Measurements from ENCODE around the gene HYAL3. TPM values are rescaled to one million over a fixed set of nuclear protein-coding genes. Genes with fewer than 3 reads are reported as not detected.

The HYAL3 gene
- total RNA-seq, 2 experiments from 2014 or later = 13.0 to 14.3 TPM

- Mint-ChIP-seq H3K4me3 (no peak overlapping the region), H3K4me1 (peaks cover 30% of the 10 kb centered on the region), H3K27me3 (no peaks in the 10 kb centered on the region), H3K9me3 (ENCODE audit: low read depth) (no peaks in the 10 kb centered on the region), H3K27ac (no peak overlapping the region), H3K36me3 (peaks cover 5% of the 10 kb centered on the region)
- ATAC-seq = no peak
- CTCF ChIA-PET = interaction anchor here (0.9 to 18.0 kb wide), 12 partner anchors 10 to 131 kb away, joined by 3 to 266 read pairs (median 7); partner anchors contain the start of genes GNAI2, HYAL1, HYAL3 and IFRD2
- no peak for DNase-seq
Observed at GRCh38 chr3:50325113-50325480, 25.9 kb upstream of the HYAL3 start.

DNA sequence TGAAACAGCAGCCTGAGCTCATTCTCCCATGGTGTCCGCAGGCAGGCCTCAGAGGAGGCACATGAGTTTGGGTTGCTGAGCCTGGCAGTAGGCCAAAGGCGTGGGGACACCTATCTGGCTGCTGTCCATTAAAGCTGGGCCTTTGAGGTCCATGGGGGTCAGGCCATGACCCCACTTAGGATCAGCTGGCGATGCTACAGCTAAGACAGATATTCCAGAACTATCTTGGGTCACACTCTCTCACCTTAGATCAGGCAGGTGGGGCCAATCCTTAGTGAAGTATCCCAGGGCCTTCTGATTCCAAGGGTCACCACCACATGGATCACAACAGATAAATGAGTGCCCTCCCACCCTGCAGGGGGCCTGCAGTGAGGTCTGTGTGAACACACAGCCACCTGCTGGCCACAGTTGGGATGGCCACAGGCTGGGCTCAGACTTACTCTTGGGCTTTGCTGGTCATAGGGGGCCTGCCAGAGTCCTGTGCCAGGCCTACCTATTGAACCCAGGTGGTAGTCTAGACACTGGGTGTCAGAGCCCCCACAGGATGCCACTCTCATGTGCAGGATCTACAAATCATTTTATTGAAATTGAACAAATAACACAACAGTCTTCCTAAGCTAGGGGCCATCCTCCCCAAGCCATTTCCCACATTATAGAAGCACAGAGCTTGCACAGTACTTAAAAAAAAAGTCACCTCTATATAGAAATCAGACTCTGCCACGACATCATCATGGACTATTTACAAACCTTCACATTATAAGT is 25.3 kb upstream of the HYAL3 start:
- CTCF ChIA-PET = interaction anchor here (0.7 to 18.0 kb wide), 24 partner anchors 10 to 132 kb away, joined by 3 to 266 read pairs (median 4); partner anchors contain the start of genes CYB561D2, GNAI2, HYAL1 and HYAL3
- Mint-ChIP-seq H3K4me1 (peaks cover 34% of the 10 kb centered on the region), H3K27me3 (no peaks in the 10 kb centered on the region), H3K36me3 (no peaks in the 10 kb centered on the region), H3K9me3 (ENCODE audit: low read depth) (no peaks in the 10 kb centered on the region), H3K27ac (no peak overlapping the region), H3K4me3 (no peak overlapping the region)
- DNase-seq (peak; percentile 78), ATAC-seq (peak; percentile 21)

- no peak for ATAC-seq
- DNase-seq = peak; percentile 39
- no peak overlapping the region for H3K4me3 Mint-ChIP-seq
- peaks cover 39% of the 10 kb centered on the region for H3K4me1 Mint-ChIP-seq
- no peaks in the 10 kb centered on the region for H3K36me3 Mint-ChIP-seq
- H3K27me3 Mint-ChIP-seq = no peaks in the 10 kb centered on the region
- peak overlapping the region; percentile 35 for H3K27ac Mint-ChIP-seq
- H3K9me3 Mint-ChIP-seq (ENCODE audit: low read depth) = no peaks in the 10 kb centered on the region
- CTCF ChIA-PET = interaction anchor here (0.6 to 18.0 kb wide), 23 partner anchors 9 to 218 kb away, joined by 3 to 266 read pairs (median 5); partner anchors contain the start of genes CYB561D2, GNAI2, HYAL1 and HYAL3
Observed at GRCh38 chr3:50323614-50324199, 24.5 kb upstream of the HYAL3 start.

DNA sequence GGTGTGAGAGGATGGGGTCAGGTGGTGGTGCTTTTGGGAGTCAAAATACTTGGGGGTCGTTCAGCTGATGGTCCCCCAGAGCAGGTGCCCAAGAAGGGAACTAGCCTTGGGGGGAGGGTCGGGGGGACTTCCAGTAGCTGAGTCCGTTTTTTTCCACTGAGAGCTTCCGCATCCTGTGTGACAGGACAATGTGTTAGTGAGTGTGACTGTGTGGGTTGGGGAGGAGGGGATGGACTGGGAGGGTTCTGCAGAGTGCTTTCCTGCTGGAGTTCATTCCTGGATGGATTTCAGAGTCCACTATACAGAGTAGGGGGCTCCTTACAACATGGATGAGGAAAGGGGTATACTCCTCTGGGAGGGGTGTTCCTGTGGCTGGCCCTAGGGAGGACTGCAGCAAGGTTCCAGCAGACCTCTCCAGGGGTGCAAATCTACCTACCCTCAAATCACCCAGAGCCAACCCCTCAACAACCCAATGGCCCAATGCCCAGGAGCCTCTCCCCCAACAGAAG is 23.9 kb upstream of the HYAL3 start:
- H3K27ac Mint-ChIP-seq = peak overlapping the region; percentile 47

GRCh38 chr3:50322386-50323091 is 23.3 kb upstream of the HYAL3 start, which contains the start of gene HYAL2:
HYAL2 (minus strand) TSS chr3:50322745; CDS start chr3:50320489, 2,256 bp downstream.
- no peaks in the 10 kb centered on the region for H3K9me3 Mint-ChIP-seq (ENCODE audit: low read depth)
- peak within 1 kb of the TSS; percentile 93 for H3K27ac Mint-ChIP-seq
- CTCF ChIA-PET = interaction anchor here (1.3 to 18.0 kb wide), 6 partner anchors 13 to 48 kb away, joined by 3 to 266 read pairs (median 14); partner anchors contain the start of genes HYAL1, HYAL3, IFRD2 and NAA80
- peaks cover 35% of the 10 kb centered on the region for H3K4me1 Mint-ChIP-seq
- H3K36me3 Mint-ChIP-seq = no peaks in the 10 kb centered on the region
- no peaks in the 10 kb centered on the region for H3K27me3 Mint-ChIP-seq
- peak within 1 kb of the TSS; percentile 89 for H3K4me3 Mint-ChIP-seq
- DNase-seq (peak; percentile 40), ATAC-seq (no peak)

More for the DNA sequence above, 23.9 kb upstream of the HYAL3 start:
- Mint-ChIP-seq H3K27me3 (no peaks in the 10 kb centered on the region), H3K4me3 (no peak overlapping the region), H3K9me3 (ENCODE audit: low read depth) (no peaks in the 10 kb centered on the region), H3K36me3 (no peaks in the 10 kb centered on the region), H3K4me1 (peaks cover 36% of the 10 kb centered on the region)
- DNase-seq = peak; percentile 42
- CTCF ChIA-PET = interaction anchor here (0.9 to 18.0 kb wide), 7 partner anchors 12 to 131 kb away, joined by 3 to 266 read pairs (median 6); partner anchors contain the start of genes HYAL1, HYAL3, IFRD2 and NAA80
- ATAC-seq = no peak

- ATAC-seq (no peak), DNase-seq (no peak)
Observed at GRCh38 chr3:50322115-50322385, 22.8 kb upstream of the HYAL3 start.

GRCh38 chr3:50321336-50322114 is 22.3 kb upstream of the HYAL3 start:
- peak; percentile 76 for ATAC-seq

More at GRCh38 chr3:50322115-50322385, 22.8 kb upstream of the HYAL3 start:
- CTCF ChIA-PET = interaction anchor here (1.3 to 18.0 kb wide), 5 partner anchors 13 to 47 kb away, joined by 3 to 266 read pairs (median 21); partner anchors contain the start of genes HYAL1, HYAL3, IFRD2 and NAA80
- Mint-ChIP-seq H3K36me3 (no peaks in the 10 kb centered on the region), H3K4me3 (no peak overlapping the region), H3K27ac (no peak overlapping the region), H3K27me3 (no peaks in the 10 kb centered on the region), H3K4me1 (peaks cover 36% of the 10 kb centered on the region), H3K9me3 (ENCODE audit: low read depth) (no peaks in the 10 kb centered on the region)

GRCh38 chr3:50320853-50321335 is 21.7 kb upstream of the HYAL3 start:
- Mint-ChIP-seq H3K27me3 (no peaks in the 10 kb centered on the region), H3K27ac (peak overlapping the region; percentile 80), H3K9me3 (ENCODE audit: low read depth) (no peaks in the 10 kb centered on the region), H3K4me1 (peaks cover 39% of the 10 kb centered on the region), H3K4me3 (peak overlapping the region; percentile 89), H3K36me3 (peaks cover 3% of the 10 kb centered on the region)
- CTCF ChIA-PET = interaction anchor here (0.8 to 18.0 kb wide), 5 partner anchors 15 to 74 kb away, joined by 3 to 266 read pairs (median 3); partner anchors contain the start of genes HYAL1, HYAL3, IFRD2 and NAA80
- DNase-seq (no peak), ATAC-seq (peak; percentile 50)

More at GRCh38 chr3:50321336-50322114, 22.3 kb upstream of the HYAL3 start:
- Mint-ChIP-seq H3K36me3 (no peaks in the 10 kb centered on the region), H3K27me3 (no peaks in the 10 kb centered on the region), H3K4me3 (peak overlapping the region; percentile 89), H3K9me3 (ENCODE audit: low read depth) (no peaks in the 10 kb centered on the region), H3K4me1 (peaks cover 37% of the 10 kb centered on the region), H3K27ac (peak overlapping the region; percentile 93)
- peak; percentile 90 for DNase-seq
- CTCF ChIA-PET = interaction anchor here (1.3 to 18.0 kb wide), 4 partner anchors 14 to 75 kb away, joined by 3 to 266 read pairs (median 47); partner anchors contain the start of genes HYAL1, HYAL3, IFRD2 and NAA80

DNA sequence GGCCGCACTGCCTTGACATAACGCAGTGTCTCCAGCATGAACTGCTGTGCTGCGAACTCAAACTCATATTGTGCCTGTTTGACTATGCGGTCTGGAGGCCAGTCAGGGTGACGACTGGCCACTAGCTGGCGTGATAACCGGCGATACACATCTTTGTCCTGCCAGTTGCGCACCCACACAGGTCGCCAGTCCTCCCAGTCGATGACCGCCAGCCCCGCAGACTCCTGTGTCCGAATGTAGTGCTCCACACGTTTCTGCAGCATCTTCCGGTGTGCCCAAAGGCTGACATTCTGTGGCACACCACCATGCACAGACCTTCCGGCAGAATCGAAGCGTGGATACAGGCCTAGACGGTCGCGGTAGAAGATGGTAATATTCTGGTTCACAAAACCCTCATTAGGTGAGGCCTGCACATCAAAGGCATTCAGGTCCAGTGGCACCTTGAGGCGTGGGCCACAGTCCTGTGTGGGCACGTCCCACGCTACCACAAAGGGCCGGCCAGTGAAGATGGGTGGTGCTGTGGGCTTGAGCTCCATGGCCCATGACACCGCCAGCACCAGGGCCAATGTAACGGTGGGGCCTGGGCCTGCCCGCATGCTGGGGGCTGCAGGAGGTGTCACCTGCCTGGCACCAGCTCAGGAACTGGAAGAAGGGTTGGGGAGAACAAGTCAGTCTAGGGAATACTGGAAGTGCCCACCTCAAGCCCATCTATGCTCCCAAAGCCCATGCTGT is 20.9 kb upstream of the HYAL3 start:
- DNase-seq = peak; percentile 41
- H3K9me3 Mint-ChIP-seq (ENCODE audit: low read depth) = no peaks in the 10 kb centered on the region
- no peak overlapping the region for H3K27ac Mint-ChIP-seq
- peaks cover 45% of the 10 kb centered on the region for H3K4me1 Mint-ChIP-seq
- CTCF ChIA-PET = interaction anchor here (0.8 to 18.0 kb wide), 5 partner anchors 15 to 73 kb away, joined by 3 to 266 read pairs (median 4); partner anchors contain the start of genes HYAL1, HYAL3, IFRD2 and NAA80
- peak overlapping the region; percentile 89 for H3K4me3 Mint-ChIP-seq
- peaks cover 3% of the 10 kb centered on the region for H3K36me3 Mint-ChIP-seq
- ATAC-seq = no peak
- H3K27me3 Mint-ChIP-seq = no peaks in the 10 kb centered on the region

DNA sequence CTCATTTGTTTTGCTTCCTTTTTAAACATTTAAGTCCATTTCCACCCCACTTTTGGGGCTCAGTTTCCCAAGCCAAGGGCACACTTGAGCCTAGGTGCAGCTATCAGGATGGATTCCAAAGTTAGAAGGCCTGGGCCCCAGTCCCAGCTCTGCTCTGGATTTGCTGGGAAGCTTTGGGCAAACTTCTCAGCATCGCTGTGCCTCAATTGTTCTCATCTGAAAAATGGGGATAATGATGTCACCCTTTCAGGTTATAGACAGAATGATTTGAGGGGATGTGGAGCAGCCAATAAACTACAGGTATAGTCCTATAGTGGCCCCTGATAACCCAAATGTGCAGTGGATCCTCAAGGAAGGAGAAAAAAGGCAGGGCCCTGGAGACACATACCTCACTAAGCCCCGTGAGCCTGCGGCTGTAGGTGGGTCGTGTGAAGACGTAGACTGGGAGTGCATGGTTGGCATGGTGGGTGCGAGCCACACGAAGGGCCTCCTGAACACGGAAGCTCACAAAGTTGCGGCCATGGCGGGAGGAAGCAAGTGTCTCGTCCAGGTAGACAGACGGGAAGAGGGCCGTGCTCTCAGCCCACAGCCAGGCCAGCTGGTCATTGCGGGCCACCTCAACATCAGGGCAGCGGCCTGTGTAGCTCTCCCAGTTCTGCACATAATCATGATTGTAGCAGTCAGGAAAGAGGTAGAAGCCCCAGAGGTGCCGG is 20.1 kb upstream of the HYAL3 start:
- Mint-ChIP-seq H3K27me3 (no peaks in the 10 kb centered on the region), H3K9me3 (ENCODE audit: low read depth) (no peaks in the 10 kb centered on the region), H3K36me3 (peaks cover 3% of the 10 kb centered on the region), H3K27ac (no peak overlapping the region), H3K4me1 (peaks cover 45% of the 10 kb centered on the region), H3K4me3 (no peak overlapping the region)
- peak; percentile 39 for DNase-seq
- ATAC-seq = no peak
- CTCF ChIA-PET = interaction anchor here (2.0 to 18.0 kb wide), 3 partner anchors 16 to 58 kb away, joined by 4 to 266 read pairs (median 91); partner anchors contain the start of genes HYAL1, HYAL3, IFRD2 and NAA80

DNA sequence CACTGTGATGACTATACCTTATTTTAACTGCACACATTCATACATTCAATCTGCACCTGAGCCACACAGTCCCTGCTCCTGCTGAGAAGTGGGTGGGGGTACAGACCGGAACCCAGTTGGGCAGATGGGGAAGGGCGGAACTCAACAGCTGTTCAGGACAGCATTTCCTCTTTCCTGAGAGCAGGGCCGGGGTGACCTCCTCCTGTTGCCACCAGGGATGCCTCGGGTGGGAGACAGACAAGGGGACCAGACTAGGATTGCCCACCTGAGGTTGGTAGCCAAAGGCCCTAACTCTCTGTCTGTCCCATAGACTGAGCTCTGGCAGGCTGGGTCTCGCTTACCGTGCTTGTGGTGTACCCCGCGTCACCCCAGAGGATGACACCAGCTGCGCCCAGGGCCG is 19.4 kb upstream of the HYAL3 start:
- H3K27me3 Mint-ChIP-seq = no peaks in the 10 kb centered on the region
- H3K4me1 Mint-ChIP-seq = peaks cover 50% of the 10 kb centered on the region
- ATAC-seq = no peak
- H3K36me3 Mint-ChIP-seq = peaks cover 3% of the 10 kb centered on the region
- H3K9me3 Mint-ChIP-seq (ENCODE audit: low read depth) = no peaks in the 10 kb centered on the region
- H3K27ac Mint-ChIP-seq = no peak overlapping the region
- CTCF ChIA-PET = interaction anchor here (2.0 to 18.0 kb wide), 3 partner anchors 17 to 58 kb away, joined by 4 to 266 read pairs (median 91); partner anchors contain the start of genes HYAL1, HYAL3, IFRD2 and NAA80
- H3K4me3 Mint-ChIP-seq = no peak overlapping the region
- DNase-seq = peak; percentile 38
